GM20000 (cell line): ENCODE results near the gene RAB11FIP4.

Source experiments
- DNase-seq: peaks from one replicate; pipeline ENCODE4 v3.0.0; 2012; ENCODE audit warnings: low spot score
- TF ChIP-seq, protein P1 (sequence below): IDR thresholded peaks from 2 replicates; pipeline ENCODE4 v1.5.1; 2012; ENCODE audit warnings: mild to moderate bottlenecking, control low read depth; ENCODE audit errors: extremely low read depth, missing control alignments

The RAB11FIP4 gene

GRCh38 chr17:31446195-31446967, 54.9 kb downstream of the RAB11FIP4 start:
- TF ChIP-seq, protein P1, sequence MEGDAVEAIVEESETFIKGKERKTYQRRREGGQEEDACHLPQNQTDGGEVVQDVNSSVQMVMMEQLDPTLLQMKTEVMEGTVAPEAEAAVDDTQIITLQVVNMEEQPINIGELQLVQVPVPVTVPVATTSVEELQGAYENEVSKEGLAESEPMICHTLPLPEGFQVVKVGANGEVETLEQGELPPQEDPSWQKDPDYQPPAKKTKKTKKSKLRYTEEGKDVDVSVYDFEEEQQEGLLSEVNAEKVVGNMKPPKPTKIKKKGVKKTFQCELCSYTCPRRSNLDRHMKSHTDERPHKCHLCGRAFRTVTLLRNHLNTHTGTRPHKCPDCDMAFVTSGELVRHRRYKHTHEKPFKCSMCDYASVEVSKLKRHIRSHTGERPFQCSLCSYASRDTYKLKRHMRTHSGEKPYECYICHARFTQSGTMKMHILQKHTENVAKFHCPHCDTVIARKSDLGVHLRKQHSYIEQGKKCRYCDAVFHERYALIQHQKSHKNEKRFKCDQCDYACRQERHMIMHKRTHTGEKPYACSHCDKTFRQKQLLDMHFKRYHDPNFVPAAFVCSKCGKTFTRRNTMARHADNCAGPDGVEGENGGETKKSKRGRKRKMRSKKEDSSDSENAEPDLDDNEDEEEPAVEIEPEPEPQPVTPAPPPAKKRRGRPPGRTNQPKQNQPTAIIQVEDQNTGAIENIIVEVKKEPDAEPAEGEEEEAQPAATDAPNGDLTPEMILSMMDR, result no peak
- DNase-seq, result no peak

- DNase-seq, result no peak
- TF ChIP-seq, protein P1, result no peak
These were observed 57.1 kb downstream of the RAB11FIP4 start for GRCh38 chr17:31448467-31449077.

GRCh38 chr17:31449111-31449510, 57.6 kb downstream of the RAB11FIP4 start:
- TF ChIP-seq, protein P1, result no peak
- DNase-seq, result no peak

DNA sequence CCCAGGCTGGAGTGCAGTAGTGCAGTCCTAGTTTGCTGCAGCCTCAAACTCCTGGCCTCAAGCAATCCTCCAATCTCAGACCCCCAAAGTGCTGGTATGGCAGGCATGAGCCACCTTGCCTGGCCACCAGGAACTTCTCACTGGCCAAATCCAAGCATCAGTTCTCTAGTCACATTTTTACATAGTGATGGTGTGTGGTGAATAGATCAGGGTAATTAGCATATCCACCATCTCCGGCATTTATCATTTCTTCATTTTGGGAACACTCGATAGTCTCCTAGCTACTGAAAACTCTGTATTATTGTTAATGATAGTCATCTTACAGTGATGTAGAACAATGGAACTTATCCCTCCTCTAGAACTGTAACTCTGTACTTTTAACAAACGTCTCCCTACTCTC, 58.3 kb downstream of the RAB11FIP4 start:
- TF ChIP-seq, protein P1, result no peak
- no peak for DNase-seq

GRCh38 chr17:31452101-31452500, 60.6 kb downstream of the RAB11FIP4 start:
- TF ChIP-seq, protein P1, result no peak
- no peak for DNase-seq

GRCh38 chr17:31452561-31453110, 61.2 kb downstream of the RAB11FIP4 start:
- no peak for DNase-seq
- TF ChIP-seq, protein P1, result no peak

- TF ChIP-seq, protein P1, result no peak
- no peak for DNase-seq
These were observed 62.4 kb downstream of the RAB11FIP4 start for GRCh38 chr17:31453896-31454295.
